Neural cell (in vitro differentiated cells): ENCODE data around the gene GPRIN1. TPM values are rescaled to one million over a fixed set of nuclear protein-coding genes. Genes with fewer than 3 reads are reported as not detected.
A peak's percentile ranks its signal among the peaks of the same experiment; 100 is the strongest.

Experiments
- H2AFZ ChIP-seq: fragments of 200-600, 300-800 bp; sonication (generic), shearing (Covaris generic); 2 replicates; pipeline ENCODE4 v1.6.0; 2014; ENCODE audit warnings: low read depth, mild to moderate bottlenecking, antibody characterized with exemption, low read length, moderate library complexity
- H3F3A ChIP-seq: fragments of 200-600 bp; shearing (Covaris generic); 2 replicates; pipeline ENCODE4 v1.6.1; 2016; ENCODE audit warnings: mild to moderate bottlenecking, moderate library complexity, mixed read lengths, antibody characterized with exemption, low read length; ENCODE audit not compliant: insufficient read depth, poor library complexity, severe bottlenecking
- H3K27ac ChIP-seq: fragments of 200-600, 300-800 bp; sonication (generic), shearing (Covaris generic); 2 replicates; pipeline ENCODE4 v1.5.1; 2014; ENCODE audit warnings: mild to moderate bottlenecking, low read length, moderate library complexity
- H3K27me3 ChIP-seq: fragments of 300-800, 200-600 bp; sonication (generic), shearing (Covaris generic); 2 replicates; pipeline ENCODE4 v1.6.0; 2014; ENCODE audit warnings: mild to moderate bottlenecking, low read depth, low read length, moderate library complexity; ENCODE audit not compliant: insufficient read depth
- H3K36me3 ChIP-seq: fragments of 300-800, 200-600 bp; sonication (generic), shearing (Covaris generic); 2 replicates; pipeline ENCODE4 v1.5.1; 2014; ENCODE audit warnings: mild to moderate bottlenecking, antibody characterized with exemption, low read length, moderate library complexity; ENCODE audit not compliant: insufficient read depth
- H3K4me2 ChIP-seq: fragments of 300-800, 200-600 bp; sonication (generic), shearing (Covaris generic); 2 replicates; pipeline ENCODE4 v1.6.0; 2014; ENCODE audit warnings: mild to moderate bottlenecking, low read length
- H3K4me3 ChIP-seq: fragments of 300-800, 200-600 bp; sonication (generic), shearing (Covaris generic); 2 replicates; pipeline ENCODE4 v1.5.1; 2014; ENCODE audit warnings: mild to moderate bottlenecking, low read length, moderate library complexity
- H3K79me2 ChIP-seq: fragments of 200-600 bp; shearing (Covaris generic); replicated peaks from 2 replicates; pipeline ENCODE4 v1.6.0; 2014; ENCODE audit warnings: mild to moderate bottlenecking, low read length, moderate library complexity; ENCODE audit not compliant: insufficient read depth
- H3K9ac ChIP-seq: fragments of 300-800, 200-600 bp; sonication (generic), shearing (Covaris generic); 2 replicates; pipeline ENCODE4 v1.6.1; 2016; ENCODE audit warnings: mild to moderate bottlenecking, low read length, mixed read lengths
- H3K9me2 ChIP-seq: fragments of 200-600 bp; shearing (Covaris generic); 2 replicates; pipeline ENCODE4 v1.6.1; 2016; ENCODE audit warnings: mild to moderate bottlenecking, low read length, mixed read lengths; ENCODE audit not compliant: insufficient read depth
- H3K9me3 ChIP-seq: fragments of 200-600, 300-800 bp; sonication (generic), shearing (Covaris generic); 2 replicates; pipeline ENCODE4 v1.6.1; 2016; ENCODE audit warnings: mild to moderate bottlenecking, mixed run types, low read length, moderate library complexity, mixed read lengths
- H4K20me1 ChIP-seq: fragments of 200-600 bp; shearing (Covaris generic); 2 replicates; pipeline ENCODE4 v1.6.1; 2016; ENCODE audit warnings: mild to moderate bottlenecking, mixed run types; ENCODE audit not compliant: insufficient read depth
- EP300 ChIP-seq: fragments of 450-650 bp; conservative IDR thresholded peaks from 2 replicates; pipeline ENCODE4 v1.6.1; 2014; ENCODE audit warnings: antibody characterized with exemption, mild to moderate bottlenecking, moderate library complexity; ENCODE audit not compliant: poor library complexity, severe bottlenecking
- EZH2 ChIP-seq: fragments of 200-600, 300-800 bp; shearing (Covaris generic), sonication (generic); IDR thresholded peaks from 2 replicates; pipeline ENCODE4 v1.6.1; 2014; ENCODE audit warnings: antibody characterized with exemption, low read length, borderline replicate concordance, mild to moderate bottlenecking; ENCODE audit not compliant: insufficient read depth, poor library complexity, severe bottlenecking
- MXI1 ChIP-seq: fragments of 450-650 bp; conservative IDR thresholded peaks from 2 replicates; pipeline ENCODE4 v1.6.1; 2014; ENCODE audit warnings: antibody characterized with exemption, mild to moderate bottlenecking; ENCODE audit not compliant: poor library complexity, severe bottlenecking
- POLR2AphosphoS5 ChIP-seq: IDR thresholded peaks from 2 replicates; pipeline ENCODE4 v1.6.1; 2012
- RAD21 ChIP-seq: fragments of 450-650 bp; conservative IDR thresholded peaks from 2 replicates; pipeline ENCODE4 v1.6.1; 2014; ENCODE audit warnings: antibody characterized with exemption, mild to moderate bottlenecking, moderate library complexity
- SMC3 ChIP-seq: fragments of 450-650 bp; conservative IDR thresholded peaks from 2 replicates; pipeline ENCODE4 v1.6.1; 2014; ENCODE audit warnings: antibody characterized with exemption, mild to moderate bottlenecking, moderate library complexity; ENCODE audit not compliant: poor library complexity
- TAF1 ChIP-seq: IDR thresholded peaks from 2 replicates; pipeline ENCODE4 v1.6.1; 2012; ENCODE audit warnings: low read depth
- polyA plus RNA-seq: library from polyadenylated mRNA; depleted of rRNA; stranded (reverse); fragments of >200 nt; gene quantifications from 2 replicates; pipeline ENCODE4 v1.2.3, GENCODE V29; 2014
- TF ChIP-seq, protein P1 (sequence below): IDR thresholded peaks from 2 replicates; pipeline ENCODE4 v1.6.1; 2012; ENCODE audit warnings: borderline replicate concordance
- TF ChIP-seq, protein P2 (sequence below): fragments of 450-650 bp; IDR thresholded peaks from 2 replicates; pipeline ENCODE4 v1.5.1; 2014; ENCODE audit warnings: antibody characterized with exemption, mild to moderate bottlenecking, moderate library complexity; ENCODE audit not compliant: poor library complexity, severe bottlenecking

Gene GPRIN1
- polyA plus RNA-seq, 1 donor from 2014 or later, result 32.3 TPM

DNA sequence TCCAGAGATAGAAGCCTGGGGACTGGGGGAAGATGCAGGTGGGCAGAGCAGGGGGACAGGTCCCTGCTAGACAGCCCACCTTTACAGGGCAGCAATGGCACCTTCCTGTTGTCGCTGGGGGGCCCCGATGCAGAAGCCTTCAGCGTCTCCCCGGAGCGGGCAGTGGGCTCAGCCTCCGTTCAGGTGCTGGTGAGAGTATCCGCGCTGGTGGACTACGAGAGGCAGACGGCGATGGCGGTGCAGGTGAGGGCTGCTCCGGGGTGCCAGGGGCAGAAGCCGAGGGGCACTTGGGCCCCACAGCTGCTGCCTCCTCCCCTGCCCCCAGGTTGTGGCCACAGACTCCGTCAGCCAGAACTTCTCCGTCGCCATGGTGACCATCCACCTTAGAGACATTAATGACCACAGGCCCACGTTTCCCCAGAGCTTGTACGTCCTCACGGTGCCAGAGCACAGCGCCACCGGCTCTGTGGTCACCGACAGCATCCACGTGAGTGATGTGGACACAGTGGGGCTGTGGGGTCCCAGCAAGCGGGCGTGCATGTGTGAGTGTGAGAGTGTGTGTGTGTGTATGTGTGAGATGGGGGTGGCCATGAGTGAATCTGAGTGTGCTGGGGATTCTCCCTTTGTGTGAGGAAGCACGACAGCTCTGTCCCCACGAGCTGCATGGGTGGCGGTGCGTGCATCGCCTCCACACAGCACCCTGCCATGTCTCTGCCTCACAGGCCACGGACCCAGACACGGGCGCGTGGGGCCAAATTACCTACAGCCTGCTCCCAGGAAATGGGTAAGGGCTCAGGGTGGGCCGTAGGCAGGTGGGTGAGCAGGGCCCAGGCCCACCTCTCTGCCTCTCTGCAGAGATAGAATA is 32.4 kb downstream of the GPRIN1 start:
- Histone ChIP-seq H3K27ac (peak overlapping the region; percentile 12), H4K20me1 (no peaks in the 10 kb centered on the region), H3K79me2 (no peaks in the 10 kb centered on the region), H3K4me2 (no peak overlapping the region), H3K9ac (no peak overlapping the region), H3K4me3 (no peak overlapping the region), H3K9me3 (no peaks in the 10 kb centered on the region), H3K27me3 (no peaks in the 10 kb centered on the region), H3F3A (no peaks in the 10 kb centered on the region), H3K36me3 (no peaks in the 10 kb centered on the region), H3K9me2 (no peaks in the 10 kb centered on the region), H2AFZ (no peak overlapping the region)
- TF ChIP-seq MXI1, result no peak
- TF ChIP-seq RAD21, result no peak
- peak; percentile 43 for TF ChIP-seq POLR2AphosphoS5
- no peak for TF ChIP-seq SMC3
- TF ChIP-seq, protein P1, sequence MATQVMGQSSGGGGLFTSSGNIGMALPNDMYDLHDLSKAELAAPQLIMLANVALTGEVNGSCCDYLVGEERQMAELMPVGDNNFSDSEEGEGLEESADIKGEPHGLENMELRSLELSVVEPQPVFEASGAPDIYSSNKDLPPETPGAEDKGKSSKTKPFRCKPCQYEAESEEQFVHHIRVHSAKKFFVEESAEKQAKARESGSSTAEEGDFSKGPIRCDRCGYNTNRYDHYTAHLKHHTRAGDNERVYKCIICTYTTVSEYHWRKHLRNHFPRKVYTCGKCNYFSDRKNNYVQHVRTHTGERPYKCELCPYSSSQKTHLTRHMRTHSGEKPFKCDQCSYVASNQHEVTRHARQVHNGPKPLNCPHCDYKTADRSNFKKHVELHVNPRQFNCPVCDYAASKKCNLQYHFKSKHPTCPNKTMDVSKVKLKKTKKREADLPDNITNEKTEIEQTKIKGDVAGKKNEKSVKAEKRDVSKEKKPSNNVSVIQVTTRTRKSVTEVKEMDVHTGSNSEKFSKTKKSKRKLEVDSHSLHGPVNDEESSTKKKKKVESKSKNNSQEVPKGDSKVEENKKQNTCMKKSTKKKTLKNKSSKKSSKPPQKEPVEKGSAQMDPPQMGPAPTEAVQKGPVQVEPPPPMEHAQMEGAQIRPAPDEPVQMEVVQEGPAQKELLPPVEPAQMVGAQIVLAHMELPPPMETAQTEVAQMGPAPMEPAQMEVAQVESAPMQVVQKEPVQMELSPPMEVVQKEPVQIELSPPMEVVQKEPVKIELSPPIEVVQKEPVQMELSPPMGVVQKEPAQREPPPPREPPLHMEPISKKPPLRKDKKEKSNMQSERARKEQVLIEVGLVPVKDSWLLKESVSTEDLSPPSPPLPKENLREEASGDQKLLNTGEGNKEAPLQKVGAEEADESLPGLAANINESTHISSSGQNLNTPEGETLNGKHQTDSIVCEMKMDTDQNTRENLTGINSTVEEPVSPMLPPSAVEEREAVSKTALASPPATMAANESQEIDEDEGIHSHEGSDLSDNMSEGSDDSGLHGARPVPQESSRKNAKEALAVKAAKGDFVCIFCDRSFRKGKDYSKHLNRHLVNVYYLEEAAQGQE, result no peak
- no peak for TF ChIP-seq TAF1

DNA sequence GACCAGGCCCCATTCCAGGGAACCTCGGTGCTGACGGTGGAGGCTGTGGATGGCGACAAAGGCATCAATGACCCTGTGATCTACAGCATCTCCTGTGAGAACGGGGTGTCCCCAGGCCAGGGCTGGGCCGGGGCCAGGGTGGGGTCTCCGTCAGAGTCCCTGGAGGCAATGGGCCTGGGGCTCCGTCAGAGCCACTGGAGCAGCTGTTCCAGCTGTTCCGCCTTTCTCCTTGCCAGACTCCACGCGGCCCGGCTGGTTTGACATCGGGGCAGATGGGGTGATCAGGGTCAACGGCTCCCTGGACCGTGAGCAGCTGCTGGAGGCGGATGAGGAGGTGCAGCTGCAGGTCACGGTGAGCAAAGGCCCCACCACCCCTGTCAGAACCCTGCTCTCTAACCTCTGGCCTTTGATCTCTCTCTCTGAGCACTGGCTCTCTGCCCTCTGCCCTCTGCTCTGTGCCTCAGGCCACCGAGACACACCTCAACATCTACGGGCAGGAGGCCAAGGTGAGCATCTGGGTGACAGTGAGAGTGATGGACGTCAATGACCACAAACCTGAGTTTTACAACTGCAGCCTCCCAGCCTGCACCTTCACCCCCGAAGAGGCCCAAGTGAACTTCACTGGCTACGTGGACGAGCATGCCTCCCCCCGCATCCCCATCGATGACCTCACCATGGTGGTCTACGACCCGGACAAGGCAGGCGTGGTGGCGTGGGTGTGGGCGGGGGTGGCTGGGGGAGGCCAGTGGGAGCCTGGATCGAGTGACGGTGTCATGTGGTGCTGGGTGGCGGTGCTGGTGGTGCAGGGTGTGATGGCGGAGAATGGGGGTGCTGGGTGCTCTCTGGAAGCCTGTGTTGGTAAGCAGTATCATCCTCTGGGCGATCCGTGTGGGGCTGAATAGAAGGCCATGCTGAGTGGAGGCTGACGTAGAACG is 34.2 kb downstream of the GPRIN1 start:
- no peak overlapping the region for H3K4me2 ChIP-seq
- TF ChIP-seq RAD21 (no peak), TAF1 (no peak), SMC3 (no peak), MXI1 (no peak), EZH2 (no peak), EP300 (no peak), POLR2AphosphoS5 (no peak)
- TF ChIP-seq, protein P1, result no peak
- TF ChIP-seq, protein P2, sequence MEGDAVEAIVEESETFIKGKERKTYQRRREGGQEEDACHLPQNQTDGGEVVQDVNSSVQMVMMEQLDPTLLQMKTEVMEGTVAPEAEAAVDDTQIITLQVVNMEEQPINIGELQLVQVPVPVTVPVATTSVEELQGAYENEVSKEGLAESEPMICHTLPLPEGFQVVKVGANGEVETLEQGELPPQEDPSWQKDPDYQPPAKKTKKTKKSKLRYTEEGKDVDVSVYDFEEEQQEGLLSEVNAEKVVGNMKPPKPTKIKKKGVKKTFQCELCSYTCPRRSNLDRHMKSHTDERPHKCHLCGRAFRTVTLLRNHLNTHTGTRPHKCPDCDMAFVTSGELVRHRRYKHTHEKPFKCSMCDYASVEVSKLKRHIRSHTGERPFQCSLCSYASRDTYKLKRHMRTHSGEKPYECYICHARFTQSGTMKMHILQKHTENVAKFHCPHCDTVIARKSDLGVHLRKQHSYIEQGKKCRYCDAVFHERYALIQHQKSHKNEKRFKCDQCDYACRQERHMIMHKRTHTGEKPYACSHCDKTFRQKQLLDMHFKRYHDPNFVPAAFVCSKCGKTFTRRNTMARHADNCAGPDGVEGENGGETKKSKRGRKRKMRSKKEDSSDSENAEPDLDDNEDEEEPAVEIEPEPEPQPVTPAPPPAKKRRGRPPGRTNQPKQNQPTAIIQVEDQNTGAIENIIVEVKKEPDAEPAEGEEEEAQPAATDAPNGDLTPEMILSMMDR, result no peak
- no peaks in the 10 kb centered on the region for H4K20me1 ChIP-seq
- no peak overlapping the region for H3K4me3 ChIP-seq
- no peak overlapping the region for H2AFZ ChIP-seq
- H3K36me3 ChIP-seq, result no peaks in the 10 kb centered on the region
- no peaks in the 10 kb centered on the region for H3F3A ChIP-seq
- H3K9ac ChIP-seq, result no peak overlapping the region
- H3K79me2 ChIP-seq, result no peaks in the 10 kb centered on the region
- no peak overlapping the region for H3K27ac ChIP-seq
- no peaks in the 10 kb centered on the region for H3K9me2 ChIP-seq
- no peaks in the 10 kb centered on the region for H3K9me3 ChIP-seq
- no peaks in the 10 kb centered on the region for H3K27me3 ChIP-seq
